Measurements from ENCODE around the gene TLE2.
A peak's percentile ranks its signal among the peaks of the same experiment; 100 is the strongest.

The TLE2 gene

DNA sequence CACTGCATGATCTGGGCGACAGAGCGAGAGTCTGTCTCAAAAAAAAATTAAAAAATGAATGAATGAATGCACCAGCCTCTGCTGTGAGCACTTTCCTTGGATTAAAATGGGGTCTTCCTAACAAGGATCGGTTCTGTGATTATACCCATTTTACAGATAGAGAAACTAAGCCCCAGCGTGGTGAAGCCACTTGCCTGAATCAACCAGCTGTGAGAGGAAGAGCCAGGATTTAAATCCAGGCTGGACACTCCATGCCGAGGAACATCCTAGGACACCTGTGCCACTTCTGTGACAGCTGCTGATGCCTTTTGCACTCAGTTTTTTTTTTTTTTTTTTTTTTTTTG lies 19.1 kb upstream of the TLE2 start:
- no peak for DNase-seq (ENCODE audit: low read depth)
- no peak for TF ChIP-seq CTCF (conservative IDR thresholded peaks at IDR 0.05; ENCODE audit: control insufficient read depth, insufficient read depth, low read depth, low read length)
- no peak overlapping the region for H3K4me3 ChIP-seq (ENCODE audit: control insufficient read depth, low read depth, low read length)

DNA sequence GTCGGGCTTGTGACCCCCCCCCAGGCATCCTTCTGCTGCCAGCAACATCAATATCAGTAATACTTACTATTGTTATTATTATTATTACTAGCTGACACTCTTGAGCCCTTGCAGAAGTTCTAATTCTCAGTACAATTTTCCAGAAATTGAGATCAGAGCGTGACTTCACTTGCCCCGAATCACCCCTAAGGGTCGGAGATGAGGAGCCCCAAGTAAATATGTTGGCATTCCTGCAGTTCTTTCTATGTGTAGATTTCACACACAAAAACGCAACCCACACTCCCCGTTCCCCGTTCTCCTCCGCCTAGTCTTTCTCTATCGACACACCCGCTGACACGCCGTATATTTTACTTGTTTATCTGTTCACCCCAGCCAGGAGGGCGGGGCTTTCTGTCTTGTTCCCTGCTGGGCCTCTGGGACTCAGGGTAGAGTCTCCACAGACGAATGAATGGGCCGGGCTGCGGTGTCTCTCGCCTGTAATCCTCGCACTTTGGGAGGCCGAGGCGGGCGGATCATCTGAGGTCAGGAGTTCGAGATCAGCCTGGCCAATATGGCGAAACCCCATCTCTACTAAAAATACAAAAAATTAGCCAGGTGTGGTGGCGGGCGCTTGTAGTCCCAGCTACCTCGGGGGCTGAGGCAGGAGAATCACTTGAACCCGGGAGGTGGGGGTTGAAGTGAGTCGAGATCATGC lies 18.6 kb upstream of the TLE2 start:
- peak overlapping the region; percentile 20 for H3K4me3 ChIP-seq (ENCODE audit: control insufficient read depth, low read depth, low read length)
- TF ChIP-seq CTCF (conservative IDR thresholded peaks at IDR 0.05; ENCODE audit: control insufficient read depth, insufficient read depth, low read depth, low read length) = no peak
- peak; percentile 83 for DNase-seq (ENCODE audit: low read depth)

DNA sequence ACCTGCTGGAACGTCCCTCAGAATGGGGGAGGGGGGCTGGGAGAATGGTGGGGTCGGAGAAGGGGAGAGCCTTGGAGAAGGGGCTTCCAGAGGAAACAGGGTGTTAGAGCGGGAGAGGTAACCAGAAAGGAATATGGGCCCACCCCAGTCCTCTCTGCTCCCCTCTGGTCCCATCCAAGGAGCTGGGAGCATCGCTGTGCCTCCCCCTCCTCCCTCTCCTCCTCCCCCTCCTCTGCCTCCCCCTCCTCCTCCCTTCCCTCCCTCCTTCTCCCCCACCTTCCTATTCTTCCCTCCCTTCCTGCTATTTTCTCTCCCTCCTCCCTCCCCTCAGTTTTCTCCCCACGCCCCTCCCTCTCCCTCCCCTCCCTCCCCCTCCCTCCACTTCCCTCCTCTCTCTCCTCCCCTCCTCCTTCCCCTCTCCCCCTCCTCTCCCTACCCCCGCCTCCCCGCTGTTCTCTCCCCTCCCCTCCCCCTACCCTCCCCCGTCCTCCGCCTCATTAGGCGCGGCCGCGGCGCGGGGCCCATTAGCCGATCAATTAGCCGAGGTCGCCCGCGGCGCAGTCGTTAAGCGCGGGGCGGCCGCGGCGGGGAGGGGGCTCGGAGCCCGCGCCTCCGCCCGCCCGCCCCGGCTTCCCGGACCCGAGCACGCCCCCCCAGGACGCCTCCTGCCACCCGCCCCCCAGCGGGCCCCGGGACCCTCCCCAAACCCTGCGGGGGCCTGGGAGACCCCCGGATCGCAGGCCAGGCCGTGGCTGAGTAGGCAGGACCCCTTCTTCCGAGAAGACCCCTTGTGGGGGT lies 17.8 kb upstream of the TLE2 start:
- DNase-seq (ENCODE audit: low read depth) = no peak
- no peak for TF ChIP-seq CTCF (conservative IDR thresholded peaks at IDR 0.05; ENCODE audit: control insufficient read depth, insufficient read depth, low read depth, low read length)
- peak overlapping the region; percentile 20 for H3K4me3 ChIP-seq (ENCODE audit: control insufficient read depth, low read depth, low read length)

DNA sequence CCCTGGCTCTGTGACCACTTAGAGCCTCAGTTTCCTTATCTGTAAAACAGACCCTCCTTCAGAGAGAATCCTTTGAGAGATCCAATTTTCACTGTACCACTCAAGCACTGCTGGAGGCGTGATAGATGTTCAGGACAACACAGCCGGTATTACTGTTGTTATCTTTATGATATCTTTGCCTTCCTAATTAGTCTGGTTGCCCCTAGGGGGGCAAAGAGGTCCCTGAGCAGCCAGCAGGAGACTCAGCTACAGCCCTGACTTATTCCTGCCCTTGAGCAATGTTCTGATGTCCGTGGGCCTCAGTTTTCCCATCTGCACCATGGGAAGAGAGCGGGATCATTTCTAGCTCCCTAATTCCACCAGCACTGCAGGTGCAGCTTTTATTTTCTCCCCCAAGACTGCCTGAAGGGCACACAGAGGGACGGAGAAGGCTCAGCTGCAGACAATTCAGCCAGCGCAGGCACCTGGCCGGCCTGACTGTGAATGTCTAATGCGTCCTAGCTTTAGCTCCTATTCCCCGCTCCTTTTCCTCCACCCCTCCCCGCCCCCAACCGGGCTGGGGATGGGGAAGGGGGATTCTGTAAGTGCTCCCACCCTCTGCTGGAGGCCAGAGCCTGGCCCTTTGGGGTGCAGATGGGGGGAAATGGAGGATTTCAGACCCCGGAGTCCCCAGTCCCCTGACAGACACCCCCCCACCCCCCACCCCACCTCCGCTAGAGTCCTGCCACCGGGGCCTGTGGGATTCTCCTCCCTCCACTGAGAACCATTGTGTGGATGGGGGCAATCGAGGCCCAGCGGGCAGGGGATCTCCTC lies 17.0 kb upstream of the TLE2 start:
- no peak for DNase-seq (ENCODE audit: low read depth)
- H3K4me3 ChIP-seq (ENCODE audit: control insufficient read depth, low read depth, low read length) = no peak overlapping the region
- no peak for TF ChIP-seq CTCF (conservative IDR thresholded peaks at IDR 0.05; ENCODE audit: control insufficient read depth, insufficient read depth, low read depth, low read length)

DNA sequence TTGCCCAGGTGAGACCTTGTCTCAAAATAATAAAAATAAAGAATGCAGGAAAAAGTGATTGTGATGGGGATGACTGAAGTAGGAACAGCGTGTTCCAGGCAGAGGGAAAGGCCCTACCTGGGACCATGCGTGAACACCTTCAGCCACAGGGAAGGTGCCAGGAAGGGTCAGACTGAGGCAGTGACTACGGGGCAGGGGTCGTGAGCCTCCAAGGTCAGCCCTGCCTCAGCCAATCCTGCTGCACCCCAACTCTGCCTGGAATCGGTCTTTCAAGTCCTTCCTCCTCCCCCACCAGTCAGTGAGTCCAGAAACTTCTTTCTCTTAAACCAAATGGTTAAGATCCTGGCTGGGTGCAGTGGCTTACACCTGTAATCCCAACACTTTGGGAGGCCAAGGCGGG lies 16.1 kb upstream of the TLE2 start:
- TF ChIP-seq CTCF (conservative IDR thresholded peaks at IDR 0.05; ENCODE audit: control insufficient read depth, insufficient read depth, low read depth, low read length) = no peak
- DNase-seq (ENCODE audit: low read depth) = no peak
- H3K4me3 ChIP-seq (ENCODE audit: control insufficient read depth, low read depth, low read length) = no peak overlapping the region

DNA sequence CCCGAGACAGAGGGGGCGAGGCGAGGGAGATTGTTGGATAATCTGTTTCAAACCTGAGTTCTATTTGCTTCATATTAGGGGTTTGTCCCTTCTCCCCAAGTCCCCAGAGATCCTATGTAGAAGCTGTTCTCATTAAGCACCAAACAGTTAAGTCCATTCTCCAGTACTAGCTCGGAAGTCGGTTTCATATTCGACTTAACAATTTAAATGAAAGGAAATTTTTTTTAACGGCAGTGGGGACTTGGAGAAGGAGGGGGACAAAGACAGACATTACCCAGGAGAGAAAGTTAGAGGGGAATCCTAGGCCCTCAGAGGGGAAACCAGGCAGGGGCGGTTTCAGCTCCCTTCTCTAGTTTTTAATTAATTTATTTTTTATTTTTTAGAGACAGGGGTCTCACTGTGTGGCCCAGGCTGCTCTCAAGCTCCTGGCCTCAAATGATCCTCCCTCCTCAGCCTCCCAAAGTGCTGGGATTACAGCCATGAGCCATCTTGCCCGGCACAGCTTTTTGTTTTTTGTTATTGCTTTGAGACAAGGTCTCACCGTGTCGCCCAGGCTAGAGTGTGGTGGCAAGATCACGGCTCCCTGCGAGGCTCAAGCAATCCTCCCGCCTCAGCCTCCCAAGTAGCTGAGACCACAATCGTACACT lies 13.7 kb upstream of the TLE2 start:
- no peak for DNase-seq (ENCODE audit: low read depth)
- no peak for TF ChIP-seq CTCF (conservative IDR thresholded peaks at IDR 0.05; ENCODE audit: control insufficient read depth, insufficient read depth, low read depth, low read length)
- no peak overlapping the region for H3K4me3 ChIP-seq (ENCODE audit: control insufficient read depth, low read depth, low read length)

Data from fibroblast of mammary gland (primary cell).